Measurements from ENCODE around the gene PRRT1. TPM values are rescaled to one million over a fixed set of nuclear protein-coding genes. Genes with fewer than 3 reads are reported as not detected.

PRRT1 gene
- total RNA-seq, 4 donors from 2014 or later, result 2.7 to 4.4 (median 4.0) TPM

- peak; percentile 72 to 79 for TF ChIP-seq POLR2AphosphoS5 (IDR thresholded peaks at IDR 0.05)
- TF ChIP-seq CTCF (IDR thresholded peaks at IDR 0.05), result peak; percentile 54 to 69 (median 56)
- no peak for TF ChIP-seq EP300 (IDR thresholded peaks at IDR 0.05)
- TF ChIP-seq POLR2A (IDR thresholded peaks at IDR 0.05; ENCODE audit: low read depth), result no peak
- no peaks in the 10 kb centered on the region for H3K27me3 ChIP-seq
- H3K4me1 ChIP-seq, result peaks cover 53 to 73% (median 70%) of the 10 kb centered on the region in 4 donors
- intact Hi-C loops (cut with DNase I), result no loop called here
- H3K9me3 ChIP-seq, result no peaks in the 10 kb centered on the region
- peak overlapping the region; percentile 77 to 83 (median 81) for H3K27ac ChIP-seq (replicated peaks in 1 of 4)
- H3K4me3 ChIP-seq, result no peak overlapping the region
- peaks cover 26 to 40% (median 40%) of the 10 kb centered on the region in 4 donors for H3K36me3 ChIP-seq
- DNase-seq (ENCODE audit: extremely low spot score), result peak; percentile 96
- 59% methylated on average over 7 of the region's 9 CpGs for WGBS
These were observed 38.1 kb downstream of the PRRT1 start for GRCh38 chr6:32113386-32114352.

GRCh38 chr6:32112431-32112980 lies 39.2 kb downstream of the PRRT1 start:
- TF ChIP-seq CTCF (IDR thresholded peaks at IDR 0.05) (no peak), POLR2AphosphoS5 (IDR thresholded peaks at IDR 0.05) (no peak), POLR2A (IDR thresholded peaks at IDR 0.05; ENCODE audit: low read depth) (no peak), EP300 (IDR thresholded peaks at IDR 0.05) (no peak)
- Histone ChIP-seq H3K27me3 (no peaks in the 10 kb centered on the region), H3K4me3 (no peak overlapping the region), H3K9me3 (no peaks in the 10 kb centered on the region), H3K27ac (replicated peaks in 1 of 4) (peak overlapping the region; percentile 77 to 83 (median 81)), H3K4me1 (peaks cover 63 to 81% (median 76%) of the 10 kb centered on the region in 4 donors), H3K36me3 (peaks cover 21 to 29% (median 28%) of the 10 kb centered on the region in 4 donors)
- WGBS, result 66% methylated on average over 9 of the region's 9 CpGs
- DNase-seq (ENCODE audit: extremely low spot score), result no peak
- intact Hi-C loops (cut with DNase I), result no loop called here

- no peaks in the 10 kb centered on the region for H3K9me3 ChIP-seq
- H3K4me3 ChIP-seq, result no peak overlapping the region
- TF ChIP-seq POLR2AphosphoS5 (IDR thresholded peaks at IDR 0.05) (peak; percentile 26 to 28), EP300 (IDR thresholded peaks at IDR 0.05) (no peak)
- DNase-seq (ENCODE audit: extremely low spot score), result no peak
- peaks cover 70 to 90% (median 86%) of the 10 kb centered on the region in 4 donors for H3K4me1 ChIP-seq
- H3K27ac ChIP-seq (replicated peaks in 1 of 4), result peak overlapping the region; percentile 77 to 83 (median 81)
- intact Hi-C loops (cut with DNase I), result no loop called here
- peaks cover 12 to 19% (median 19%) of the 10 kb centered on the region in 4 donors for H3K36me3 ChIP-seq
- H3K27me3 ChIP-seq, result no peaks in the 10 kb centered on the region
- WGBS, result 42% methylated on average over 7 of the region's 7 CpGs
These were observed 40.2 kb downstream of the PRRT1 start for GRCh38 chr6:32111424-32112066.

- Histone ChIP-seq H3K4me1 (peaks cover 72 to 99% (median 95%) of the 10 kb centered on the region in 4 donors), H3K36me3 (peaks cover 3 to 10% (median 10%) of the 10 kb centered on the region in 4 donors), H3K9me3 (no peaks in the 10 kb centered on the region), H3K27me3 (no peaks in the 10 kb centered on the region), H3K4me3 (peak overlapping the region; percentile 45 to 61 (median 52)), H3K27ac (replicated peaks in 1 of 4) (peak overlapping the region; percentile 77 to 83 (median 81))
- no peak for DNase-seq (ENCODE audit: extremely low spot score)
- 39% methylated on average over 2 of the region's 7 CpGs for WGBS
- TF ChIP-seq POLR2AphosphoS5 (IDR thresholded peaks at IDR 0.05) (peak; percentile 44 to 63), POLR2A (IDR thresholded peaks at IDR 0.05; ENCODE audit: low read depth) (no peak), CTCF (IDR thresholded peaks at IDR 0.05) (no peak), EP300 (IDR thresholded peaks at IDR 0.05) (no peak)
- intact Hi-C loops (cut with DNase I), result no loop called here
These were observed 41.1 kb downstream of the PRRT1 start for GRCh38 chr6:32110632-32111031.

Measured in esophagus muscularis mucosa (tissue), 4 donors.